GM21515 (cell line): Measurements from ENCODE around the gene HSPA6.
"Not testable (repeated sequence)": the region's sequence is repeated elsewhere in the genome, so short reads cannot be mapped to it uniquely, and the experiment has no call there.

Experiments
- ATAC-seq: cut with Tn5 transposase; IDR thresholded peaks from one replicate; pipeline ENCODE4 v1.9.1; 2021; ENCODE audit not compliant: unreplicated experiment

HSPA6 gene

DNA sequence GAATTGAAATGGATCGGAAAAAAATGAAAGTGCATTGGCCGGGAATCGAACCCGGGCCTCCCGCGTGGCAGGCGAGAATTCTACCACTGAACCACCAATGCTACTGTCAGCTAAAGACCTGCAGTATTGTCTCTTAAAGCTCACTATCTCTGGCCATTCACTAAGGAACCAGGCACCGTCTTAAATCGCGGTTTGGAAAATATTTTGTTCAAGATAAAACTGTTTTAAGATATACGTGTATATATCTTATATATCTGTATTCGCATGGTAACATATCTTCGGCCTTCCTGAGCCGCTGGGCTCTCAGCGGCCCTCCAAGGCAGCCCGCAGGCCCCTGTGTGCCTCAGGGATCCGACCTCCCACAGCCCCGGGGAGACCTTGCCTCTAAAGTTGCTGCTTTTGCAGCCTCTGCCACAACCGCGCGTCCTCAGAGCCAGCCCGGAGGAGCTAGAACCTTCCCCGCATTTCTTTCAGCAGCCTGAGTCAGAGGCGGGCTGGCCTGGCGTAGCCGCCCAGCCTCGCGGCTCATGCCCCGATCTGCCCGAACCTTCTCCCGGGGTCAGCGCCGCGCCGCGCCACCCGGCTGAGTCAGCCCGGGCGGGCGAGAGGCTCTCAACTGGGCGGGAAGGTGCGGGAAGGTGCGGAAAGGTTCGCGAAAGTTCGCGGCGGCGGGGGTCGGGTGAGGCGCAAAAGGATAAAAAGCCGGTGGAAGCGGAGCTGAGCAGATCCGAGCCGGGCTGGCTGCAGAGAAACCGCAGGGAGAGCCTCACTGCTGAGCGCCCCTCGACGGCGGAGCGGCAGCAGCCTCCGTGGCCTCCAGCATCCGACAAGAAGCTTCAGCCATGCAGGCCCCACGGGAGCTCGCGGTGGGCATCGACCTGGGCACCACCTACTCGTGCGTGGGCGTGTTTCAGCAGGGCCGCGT is at the start of gene HSPA6:
Gene HSPA6 (plus strand): TSS at position 724 of the 925 bp plus-strand sequence. CDS start 119 bp downstream, at position 843.
- not testable (repeated sequence) for ATAC-seq

DNA sequence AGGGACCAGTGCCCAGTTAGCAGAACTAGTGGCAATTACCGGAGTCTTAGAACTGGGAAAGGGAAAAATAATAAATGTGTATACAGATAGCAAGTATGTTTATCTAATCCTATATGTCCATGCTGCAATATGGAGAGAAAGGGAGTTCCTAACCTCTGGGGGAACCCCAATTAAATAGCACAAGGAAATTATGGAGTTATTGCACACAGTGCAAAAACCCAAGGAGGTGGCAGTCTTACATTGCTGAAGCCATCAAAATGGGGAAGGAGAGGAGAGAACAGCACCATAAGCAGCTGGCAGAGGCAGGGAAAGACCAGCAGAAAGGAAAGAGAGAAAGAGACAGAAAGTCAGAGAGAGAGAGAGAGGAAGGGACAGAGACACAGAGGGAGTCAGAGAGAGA is 46.6 kb upstream of the HSPA6 start:
- not testable (repeated sequence) for ATAC-seq

DNA sequence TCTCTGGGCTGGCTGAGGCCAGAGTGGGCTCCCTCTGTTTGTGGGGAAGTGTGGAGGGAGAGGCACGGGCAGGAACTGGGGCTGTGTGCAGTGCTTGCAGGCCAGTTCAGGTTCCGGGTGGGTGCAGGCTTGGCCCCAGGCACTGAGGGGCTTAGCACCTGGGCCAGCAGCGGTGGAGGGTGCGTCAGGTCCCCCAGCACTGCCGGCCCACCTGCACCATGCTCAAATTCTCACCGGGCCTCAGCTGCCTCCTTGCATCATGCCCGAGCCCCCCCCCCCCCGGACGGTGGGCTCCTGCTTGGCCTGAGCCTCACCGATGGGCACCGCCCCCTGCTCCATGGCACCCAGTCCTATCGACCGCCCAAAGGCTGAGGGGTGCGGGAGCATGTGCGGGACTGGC is 45.4 kb upstream of the HSPA6 start:
- ATAC-seq: no peak

DNA sequence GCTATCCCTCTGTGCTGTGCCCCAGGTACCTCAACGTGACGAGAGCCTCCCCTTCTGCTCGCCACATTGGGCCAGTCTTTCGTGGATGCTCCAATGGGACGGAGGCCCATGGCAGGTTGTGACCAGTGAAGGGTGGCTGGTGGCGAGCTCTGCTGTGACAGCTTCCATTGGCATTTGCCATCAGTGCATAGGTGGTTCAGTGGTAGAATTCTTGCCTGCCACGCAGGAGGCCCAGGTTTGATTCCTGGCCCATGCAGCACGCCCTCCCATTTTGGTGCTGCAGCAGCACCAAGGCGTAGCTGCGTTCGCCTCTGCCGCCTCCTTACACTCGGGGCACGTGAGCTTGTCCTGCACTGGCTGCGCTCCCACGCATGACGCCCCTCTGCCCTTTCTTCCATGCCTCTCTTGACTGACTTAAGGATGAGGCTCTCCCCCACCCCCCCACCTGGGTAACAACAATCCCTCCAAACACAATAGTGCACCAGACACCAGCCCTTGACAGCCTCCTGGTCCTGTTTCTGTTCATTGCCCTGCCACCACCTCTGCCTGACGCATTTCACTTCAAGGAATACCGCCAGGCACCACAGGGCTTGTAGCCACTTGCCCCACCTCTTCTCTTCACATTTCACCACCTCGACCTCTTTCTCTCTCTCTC is 43.8 kb upstream of the HSPA6 start:
- no peak for ATAC-seq

DNA sequence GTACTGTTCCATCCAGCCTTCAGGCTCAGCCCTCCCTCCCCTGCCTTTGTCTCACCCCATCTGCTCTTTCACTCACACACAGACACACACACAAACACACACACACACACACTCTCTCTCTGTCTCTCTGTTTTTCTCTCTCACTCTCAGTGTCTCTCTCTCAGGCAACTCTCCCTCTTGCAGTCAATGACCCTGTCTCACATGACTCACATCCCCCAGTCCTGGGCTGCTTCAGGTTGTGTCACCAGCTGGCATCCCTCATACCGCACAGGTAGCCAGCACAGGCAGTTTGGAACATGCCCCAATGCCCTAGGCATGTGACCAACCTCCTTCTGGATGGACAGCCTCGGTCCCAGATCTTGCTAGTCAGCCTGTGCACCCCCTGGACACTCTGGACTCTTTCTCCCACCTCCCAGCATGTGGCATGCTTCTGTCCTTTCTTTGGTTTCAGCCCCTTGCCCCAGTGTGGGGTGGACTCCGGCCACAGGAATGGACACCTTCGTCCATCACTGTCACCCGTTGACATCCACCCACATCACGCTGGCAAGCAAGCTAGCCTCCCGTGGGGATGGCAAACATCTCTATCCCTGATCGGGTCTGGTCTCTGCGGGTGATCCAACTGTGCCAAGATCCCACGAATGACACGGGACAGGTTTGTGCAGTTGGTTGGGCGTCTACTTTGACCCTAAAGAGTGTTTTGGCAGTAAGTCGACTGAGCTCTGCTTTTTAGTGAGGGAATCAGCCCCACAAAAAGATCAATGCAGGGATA is 42.5 kb upstream of the HSPA6 start:
- ATAC-seq: no peak

DNA sequence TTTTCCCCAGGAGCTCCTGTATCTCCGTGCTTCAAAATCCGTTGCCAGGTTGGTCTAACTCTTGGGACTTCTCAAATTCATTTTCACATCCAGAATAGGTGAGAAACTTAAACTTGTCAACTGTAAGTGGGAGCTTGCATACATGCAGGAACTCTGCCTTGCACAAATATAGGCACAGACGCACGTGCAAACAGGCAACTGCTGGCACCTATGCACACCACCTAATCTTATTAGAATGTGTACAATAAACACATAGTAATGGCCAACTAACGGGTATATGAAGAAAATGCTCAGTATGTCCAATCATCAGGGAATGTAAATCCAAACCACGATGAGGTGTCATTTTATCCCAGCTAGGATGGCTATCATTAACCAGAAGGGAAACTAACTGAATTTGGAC is 41.7 kb upstream of the HSPA6 start:
- no peak for ATAC-seq

DNA sequence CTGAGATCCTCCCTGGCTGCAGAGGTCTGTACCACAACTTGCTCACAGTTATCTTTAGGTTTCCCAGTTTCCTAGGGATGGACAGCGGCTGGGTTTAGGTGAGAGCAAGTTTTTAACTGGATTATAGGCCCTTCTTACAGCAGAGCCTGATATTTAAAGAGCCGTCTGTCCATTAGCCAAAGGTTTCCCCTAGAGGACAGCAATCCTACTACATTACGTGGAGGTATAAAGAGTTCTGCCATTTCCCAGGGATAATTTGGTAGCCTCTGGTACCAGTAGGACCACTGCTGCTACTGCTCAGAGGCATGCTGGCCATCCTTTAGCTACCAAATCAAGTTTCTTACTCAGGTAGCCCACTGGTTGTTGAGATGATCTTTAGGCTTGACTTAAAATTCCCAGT is 41.0 kb upstream of the HSPA6 start:
- ATAC-seq: no peak

DNA sequence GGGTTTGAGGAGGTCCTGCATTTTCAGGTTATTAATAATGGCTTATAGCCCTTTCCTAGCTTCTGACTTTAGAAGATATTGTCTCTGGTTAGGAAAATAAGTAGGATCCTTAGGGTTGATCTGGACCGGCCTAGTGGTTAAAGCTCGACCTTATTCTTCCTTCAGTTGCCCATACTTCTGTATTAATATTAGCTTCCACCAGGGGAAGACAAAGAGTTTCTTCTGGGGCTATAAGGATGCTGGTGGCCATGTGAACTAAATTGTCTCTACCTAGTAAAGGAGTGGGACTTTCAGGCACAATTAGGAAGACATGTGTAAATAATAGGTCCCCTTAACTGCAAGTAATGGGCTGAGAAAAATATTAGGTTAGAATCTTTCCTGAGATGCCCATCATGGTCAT is 39.7 kb upstream of the HSPA6 start:
- no peak for ATAC-seq

DNA sequence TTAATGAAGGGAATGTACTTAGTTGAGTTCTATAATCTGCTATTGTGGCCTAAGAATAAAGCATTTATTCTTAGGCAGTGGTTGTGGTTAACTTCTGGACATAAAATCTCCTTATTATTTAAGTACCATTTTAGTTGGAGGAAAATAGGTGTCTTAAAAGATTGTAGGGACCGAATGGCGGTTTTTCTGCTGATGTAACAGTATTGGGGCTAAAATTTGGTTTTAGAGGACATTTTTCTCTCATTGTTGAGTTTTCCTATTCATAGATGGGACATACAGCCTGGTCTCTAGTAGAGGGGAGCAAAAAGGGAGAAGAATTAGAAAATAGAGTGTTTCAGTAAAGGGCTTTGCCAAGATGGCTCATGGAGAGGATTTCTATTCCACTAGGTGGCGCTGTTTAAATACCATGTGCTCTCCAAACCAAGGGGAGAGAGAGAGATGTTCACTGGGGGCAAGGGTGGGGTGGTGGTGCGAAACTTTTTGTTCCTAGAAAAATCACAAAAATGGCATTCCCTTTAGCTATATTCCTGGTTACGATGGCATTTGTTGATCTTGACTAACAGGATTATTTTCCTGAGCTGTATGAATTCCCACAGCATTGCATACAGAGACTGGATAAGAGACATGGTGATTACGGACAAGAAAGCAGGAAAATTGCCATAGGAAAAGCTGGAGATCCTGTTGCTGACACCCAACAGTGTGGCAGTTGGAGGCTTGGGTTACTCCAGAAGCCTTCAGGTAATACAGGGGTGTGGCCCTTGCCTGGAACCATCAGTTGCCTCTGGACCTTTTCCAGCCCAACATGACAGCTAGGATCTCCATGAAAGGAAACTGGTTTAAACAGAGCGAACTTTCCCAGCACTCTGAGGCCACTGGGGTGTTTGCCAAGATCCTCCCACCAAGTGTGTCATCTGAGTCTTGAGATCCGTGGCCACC is 37.3 kb upstream of the HSPA6 start:
- ATAC-seq: no peak

DNA sequence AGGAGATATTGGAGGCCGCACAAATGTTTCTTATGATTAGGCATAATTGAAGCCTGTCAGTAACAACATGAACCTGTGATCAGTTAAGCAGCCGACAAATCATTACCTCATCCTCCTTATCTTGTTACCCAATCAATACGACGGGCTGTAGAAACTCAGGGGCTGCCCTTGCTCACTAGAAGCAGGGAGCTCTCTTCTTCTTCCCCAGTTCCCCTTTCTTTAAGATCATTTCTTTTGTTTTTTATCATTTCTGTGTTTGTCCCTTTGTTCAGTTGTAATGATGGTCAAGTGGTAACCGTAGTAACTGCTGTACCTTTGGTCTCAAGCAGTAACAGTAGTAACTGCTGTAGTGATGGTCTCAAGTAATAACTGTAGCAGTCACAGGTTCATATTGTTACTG is 32.9 kb upstream of the HSPA6 start:
- no peak for ATAC-seq

DNA sequence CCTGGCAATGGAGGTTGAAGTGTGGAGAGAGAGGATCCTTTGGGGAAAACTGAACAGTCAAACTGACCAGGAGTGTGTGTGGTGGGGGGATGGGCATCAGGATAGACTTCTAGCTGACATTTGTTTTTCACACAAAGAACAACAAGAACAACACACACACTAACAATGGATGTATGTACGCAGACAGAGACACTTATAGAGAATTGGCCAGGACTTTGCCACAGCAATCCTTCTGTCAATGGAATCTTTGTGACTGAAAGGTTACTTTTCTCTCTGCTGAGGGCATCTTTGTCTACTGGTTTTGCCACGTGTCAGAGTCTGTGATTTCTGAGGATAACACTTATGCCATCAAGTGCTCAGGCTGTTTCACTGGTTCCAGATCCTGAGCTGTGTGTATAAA is 31.5 kb upstream of the HSPA6 start:
- ATAC-seq: no peak

DNA sequence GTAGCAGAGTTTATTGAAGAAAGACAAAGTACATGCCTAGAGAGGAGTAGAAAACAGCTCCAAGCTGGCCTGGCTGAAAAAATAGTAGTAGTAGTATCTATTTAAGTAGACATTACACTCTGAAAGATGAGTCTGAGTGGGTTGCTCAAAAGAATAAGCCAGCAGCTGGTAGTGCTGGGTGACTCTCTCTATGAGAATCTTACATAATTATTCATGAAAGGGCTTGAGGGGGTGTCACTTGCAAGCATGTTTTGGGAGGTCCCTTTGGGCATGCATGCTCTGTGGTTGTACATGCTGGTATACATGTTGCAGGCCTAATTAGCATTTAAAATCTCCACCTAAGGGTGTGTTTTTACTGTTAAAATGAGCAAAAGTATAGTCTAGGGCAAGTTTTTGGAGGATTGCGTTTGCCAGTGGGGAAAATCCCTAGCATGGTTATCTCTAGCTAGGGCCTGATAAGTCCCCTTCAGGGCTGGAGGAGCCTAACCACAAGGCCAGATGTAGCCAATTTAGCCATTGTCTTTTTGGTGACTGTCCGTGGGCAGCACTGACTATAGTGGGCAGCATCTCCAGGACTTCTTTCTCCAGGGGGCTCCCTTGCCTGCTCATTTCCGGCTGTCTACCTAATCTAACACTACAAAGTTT is 30.1 kb upstream of the HSPA6 start:
- ATAC-seq: no peak

DNA sequence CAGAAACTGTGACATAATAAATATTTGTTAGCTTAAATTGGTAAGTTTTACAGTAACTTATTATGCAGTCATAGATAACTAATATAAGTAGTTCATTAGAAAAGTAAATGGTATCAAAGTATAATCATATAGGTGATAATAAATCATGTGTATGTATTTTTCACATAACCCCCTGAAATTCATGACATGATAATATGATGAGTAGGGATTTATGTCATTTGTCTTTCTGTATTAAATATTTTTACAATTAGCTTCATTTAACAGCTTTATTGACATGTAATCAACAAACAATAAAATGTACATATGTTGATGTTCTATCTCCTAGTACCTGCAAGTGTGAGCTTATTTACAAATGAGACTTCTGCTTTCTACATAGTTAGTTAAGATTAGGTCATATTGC is 28.9 kb upstream of the HSPA6 start:
- ATAC-seq: no peak

DNA sequence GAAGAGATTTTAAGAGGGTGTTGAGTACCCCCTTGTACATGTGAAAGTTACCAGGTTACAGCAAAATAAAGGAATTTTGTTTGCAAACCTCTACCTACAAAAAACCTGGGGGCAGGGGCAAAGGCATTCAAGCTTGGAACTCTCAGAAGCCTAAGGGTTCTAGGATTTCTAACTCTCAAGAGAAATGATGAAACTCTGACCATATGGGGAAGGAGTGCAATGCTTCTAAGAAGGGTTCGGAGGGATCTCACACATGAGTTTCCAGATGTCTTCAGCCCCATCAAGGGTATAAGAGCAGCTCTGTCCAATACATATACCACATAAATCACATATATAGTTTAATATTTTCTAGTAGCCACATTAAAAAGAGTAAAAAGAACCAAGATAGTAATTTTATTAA is 26.4 kb upstream of the HSPA6 start:
- no peak for ATAC-seq

DNA sequence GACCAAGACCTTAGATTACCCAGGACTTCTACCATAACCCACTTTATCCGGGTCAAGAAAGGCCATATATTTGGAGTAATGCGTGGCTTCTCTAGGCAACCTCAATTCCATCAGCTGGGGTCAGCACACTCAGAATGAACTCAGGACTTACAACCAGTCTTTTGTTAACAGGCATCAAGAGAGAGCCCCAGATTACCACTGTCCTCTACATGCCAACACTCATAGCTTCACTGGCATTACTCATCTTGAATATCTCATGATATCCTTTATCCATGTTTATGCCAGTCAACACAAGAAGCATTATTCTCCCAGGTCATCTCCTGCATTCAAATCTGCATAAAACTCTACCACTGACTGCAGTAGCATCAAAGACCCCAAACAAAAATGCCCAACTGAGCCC is 25.7 kb upstream of the HSPA6 start:
- ATAC-seq: no peak

DNA sequence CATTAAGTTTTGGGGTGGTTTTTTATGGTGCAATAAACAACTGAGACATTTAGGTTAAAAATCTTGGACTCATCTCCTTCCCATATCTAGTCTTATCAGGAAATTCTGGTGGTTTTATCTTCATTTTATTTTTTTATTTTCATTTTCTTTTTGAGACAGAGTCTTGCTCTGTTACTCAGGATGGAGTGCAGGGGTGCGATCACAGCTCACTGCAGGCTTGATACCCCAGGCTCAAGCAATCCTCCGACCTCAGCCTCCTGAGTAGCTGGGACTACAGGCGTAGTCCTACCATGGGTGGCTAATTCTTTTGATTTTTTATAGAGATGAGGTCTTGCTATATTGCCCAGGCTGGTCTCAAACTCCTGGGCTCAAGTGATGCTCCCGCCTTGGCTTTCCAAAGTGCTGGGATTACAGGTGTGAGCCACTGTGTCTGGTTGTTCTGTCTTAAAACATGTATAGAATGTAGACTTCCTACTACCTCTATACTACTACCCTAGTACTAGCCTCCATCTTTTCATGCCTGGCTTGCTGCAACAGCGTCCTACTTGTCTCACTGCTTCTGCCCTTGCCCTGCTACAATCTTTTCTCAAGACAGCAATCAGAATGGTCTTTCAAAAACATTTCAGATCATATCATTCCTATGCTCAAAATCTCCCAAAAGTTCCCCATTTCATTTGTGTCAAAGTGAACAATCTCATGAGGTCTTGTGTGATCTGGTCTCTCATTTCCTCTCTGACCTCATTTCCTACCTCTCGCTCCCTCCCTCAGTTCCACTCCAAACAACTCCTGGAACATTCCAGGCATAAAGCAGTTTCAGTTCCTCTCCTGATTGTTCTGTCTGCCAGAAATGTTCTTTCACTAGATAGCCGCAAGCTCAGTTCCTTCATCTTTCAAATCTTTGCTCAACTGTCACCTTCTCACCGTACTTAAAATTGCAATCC is 25.0 kb upstream of the HSPA6 start:
- no peak for ATAC-seq

DNA sequence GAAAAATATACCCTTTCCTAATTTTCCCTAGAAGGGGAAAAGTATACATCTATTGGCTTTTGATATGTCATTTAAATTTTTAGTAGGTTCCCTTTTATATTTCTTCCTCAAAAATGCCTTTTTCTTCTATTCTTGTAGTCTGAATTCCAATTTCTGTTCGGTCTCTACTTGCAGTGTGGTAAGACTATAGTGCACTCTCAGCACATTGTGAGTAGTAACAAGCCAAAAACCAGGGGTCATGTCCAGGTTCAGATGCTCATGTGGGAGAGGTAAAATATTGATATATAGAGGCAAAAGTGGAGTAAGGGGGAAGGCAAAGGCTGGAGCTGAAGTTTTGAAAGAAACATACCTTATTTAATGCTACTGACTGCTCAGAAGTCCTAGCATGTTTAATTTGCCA is 23.1 kb upstream of the HSPA6 start:
- no peak for ATAC-seq

DNA sequence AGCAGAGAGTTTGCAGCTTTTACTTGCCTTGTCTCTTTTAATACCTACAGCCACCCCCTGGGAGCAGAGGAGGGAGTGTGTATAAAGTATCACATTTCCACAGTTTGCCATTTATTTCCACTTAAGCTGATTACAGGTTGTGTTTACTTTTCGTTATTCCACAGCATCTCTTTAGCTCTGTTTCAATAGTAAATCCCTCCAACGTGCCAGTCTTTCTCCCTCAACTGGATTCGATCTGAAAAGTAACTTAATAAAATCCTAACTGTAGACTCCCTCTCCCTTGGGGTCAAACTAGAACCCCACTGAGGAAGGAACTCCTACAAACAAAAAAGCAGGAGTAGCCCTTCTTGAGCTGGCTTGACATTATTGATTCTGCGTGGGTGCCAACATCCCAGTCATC is 22.2 kb upstream of the HSPA6 start:
- no peak for ATAC-seq
